NCI-H2227 (cell line): ENCODE data around the gene PAGE1.
"Not testable (repeated sequence)": the region's sequence is repeated elsewhere in the genome, so short reads cannot be mapped to it uniquely, and the experiment has no call there.

Experiments used
- DNase-seq: peaks from one replicate; lab custom pipeline; 2025; ENCODE audit not compliant: unreplicated experiment; lab: John Stamatoyannopoulos, UW

PAGE1 gene, protein sequence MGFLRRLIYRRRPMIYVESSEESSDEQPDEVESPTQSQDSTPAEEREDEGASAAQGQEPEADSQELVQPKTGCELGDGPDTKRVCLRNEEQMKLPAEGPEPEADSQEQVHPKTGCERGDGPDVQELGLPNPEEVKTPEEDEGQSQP

GRCh38 chrX:49695276-49696180 is at the start of gene PAGE1:
Gene PAGE1, minus strand, starts transcription at chrX:49695984. Its CDS starts 1,214 bp downstream, at chrX:49694770.
- no peak for DNase-seq

- not testable (repeated sequence) for DNase-seq
Observed at GRCh38 chrX:49741501-49741900, 45.7 kb upstream of the PAGE1 start.

GRCh38 chrX:49727847-49728246 is 32.1 kb upstream of the PAGE1 start:
- DNase-seq: no peak

- DNase-seq: no peak
Observed at GRCh38 chrX:49726966-49727365, 31.2 kb upstream of the PAGE1 start.

DNA sequence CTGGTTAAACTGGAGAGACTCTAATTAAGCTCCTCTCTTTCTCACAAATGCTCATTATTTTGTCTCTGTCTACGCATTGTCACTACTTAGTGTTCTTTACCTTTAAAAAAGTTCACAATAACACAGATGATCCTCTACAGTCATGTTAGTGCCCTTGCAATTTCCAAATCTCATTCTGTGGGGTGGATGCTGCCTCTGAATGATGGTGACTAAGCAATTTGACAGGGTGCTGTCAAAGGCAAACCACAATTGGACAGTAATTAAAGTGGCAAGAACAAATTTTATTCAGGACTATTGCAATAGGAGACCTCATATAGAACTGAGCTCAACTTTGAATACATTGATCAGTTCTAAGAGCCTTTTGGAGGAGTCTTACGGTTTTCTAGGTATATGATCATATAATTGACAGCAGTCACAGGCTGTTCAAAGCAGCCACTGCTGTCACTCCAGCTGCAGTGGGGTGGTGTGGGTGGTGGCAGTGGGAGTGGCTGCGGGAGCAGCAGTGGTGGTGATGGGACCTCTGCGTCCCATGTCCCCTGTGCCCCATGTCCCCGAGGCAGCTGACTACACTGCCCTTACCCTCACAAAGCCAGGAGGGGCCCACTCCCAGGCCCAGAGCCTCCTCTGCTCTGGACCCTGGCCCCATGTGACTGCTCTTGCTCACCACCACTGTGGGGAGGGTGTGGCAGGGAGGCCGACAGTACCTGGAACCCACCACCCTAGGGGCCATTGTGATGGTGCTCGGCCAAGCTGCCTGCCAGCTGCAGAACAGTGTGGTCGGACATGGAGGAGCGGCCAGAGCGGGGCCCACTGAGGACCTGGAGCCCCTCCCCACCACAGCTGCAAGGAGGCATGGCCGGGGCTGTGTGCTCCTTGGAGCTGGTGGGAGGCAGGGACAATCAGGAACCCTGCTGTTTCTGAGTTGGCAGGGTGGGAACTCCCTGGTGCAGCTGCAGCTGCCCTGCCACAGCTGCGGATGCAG is 30.4 kb upstream of the PAGE1 start:
- DNase-seq: no peak

DNA sequence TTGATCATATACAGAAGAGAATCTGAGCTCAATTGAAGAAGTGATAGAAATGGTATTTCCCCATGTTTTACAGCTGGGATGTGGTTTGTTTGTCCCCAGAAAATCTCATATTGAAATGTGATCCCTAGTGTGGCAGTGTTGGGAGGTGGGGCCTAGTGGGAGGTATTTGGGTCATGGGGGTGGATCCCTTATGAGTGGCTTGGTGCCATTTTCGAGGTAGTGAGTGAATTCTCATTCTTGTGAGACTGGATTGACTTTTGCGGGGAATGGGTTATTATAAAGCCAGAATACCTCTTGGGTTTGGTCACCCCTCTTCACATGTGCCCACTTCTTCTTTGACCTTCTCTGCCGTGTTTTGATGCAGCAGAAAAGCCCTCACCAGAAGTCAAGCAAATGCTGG is 29.6 kb upstream of the PAGE1 start:
- no peak for DNase-seq

- DNase-seq: not testable (repeated sequence)
Observed at GRCh38 chrX:49720106-49720505, 24.3 kb upstream of the PAGE1 start.

- no peak for DNase-seq
Observed at GRCh38 chrX:49712577-49712976, 16.8 kb upstream of the PAGE1 start.

DNA sequence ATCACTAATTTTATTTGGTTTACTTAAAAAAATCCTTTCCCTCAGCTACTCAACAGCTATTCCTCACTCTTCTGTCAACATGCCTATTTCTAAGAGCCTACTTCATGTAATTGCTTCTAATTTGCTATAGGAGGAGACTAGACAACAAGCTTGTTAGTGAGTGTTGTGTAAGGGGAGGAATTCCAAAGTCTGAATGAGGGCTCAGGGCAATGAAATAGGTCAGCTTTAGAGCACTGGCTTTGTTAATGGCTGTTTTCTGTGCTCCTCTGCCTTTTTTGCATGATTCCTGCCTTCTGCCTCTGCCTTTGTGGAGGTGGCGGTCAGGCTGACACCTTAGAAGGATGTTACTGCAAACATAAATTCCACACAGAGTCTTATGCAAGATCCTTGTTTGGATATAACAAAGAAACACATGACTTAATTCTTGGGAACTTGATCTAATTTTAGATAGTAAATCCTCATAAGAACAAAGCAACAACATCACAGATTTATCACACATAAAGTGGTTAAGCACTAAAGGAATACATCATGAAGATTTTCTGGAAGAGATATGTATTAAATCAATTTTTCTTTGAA is 15.0 kb upstream of the PAGE1 start:
- no peak for DNase-seq

GRCh38 chrX:49704691-49705404 is 9.1 kb upstream of the PAGE1 start:
- DNase-seq: no peak

- no peak for DNase-seq
Observed at GRCh38 chrX:49701933-49702332, 6.1 kb upstream of the PAGE1 start.

GRCh38 chrX:49701323-49701722 is 5.5 kb upstream of the PAGE1 start:
- no peak for DNase-seq

- no peak for DNase-seq
Observed at GRCh38 chrX:49675075-49675719, 20.6 kb downstream of the PAGE1 start.

- no peak for DNase-seq
Observed at GRCh38 chrX:49673394-49673793, 22.4 kb downstream of the PAGE1 start.

- no peak for DNase-seq
Observed at GRCh38 chrX:49664824-49665223, 31.0 kb downstream of the PAGE1 start.

- no peak for DNase-seq
Observed at GRCh38 chrX:49661881-49662280, 33.9 kb downstream of the PAGE1 start.

DNA sequence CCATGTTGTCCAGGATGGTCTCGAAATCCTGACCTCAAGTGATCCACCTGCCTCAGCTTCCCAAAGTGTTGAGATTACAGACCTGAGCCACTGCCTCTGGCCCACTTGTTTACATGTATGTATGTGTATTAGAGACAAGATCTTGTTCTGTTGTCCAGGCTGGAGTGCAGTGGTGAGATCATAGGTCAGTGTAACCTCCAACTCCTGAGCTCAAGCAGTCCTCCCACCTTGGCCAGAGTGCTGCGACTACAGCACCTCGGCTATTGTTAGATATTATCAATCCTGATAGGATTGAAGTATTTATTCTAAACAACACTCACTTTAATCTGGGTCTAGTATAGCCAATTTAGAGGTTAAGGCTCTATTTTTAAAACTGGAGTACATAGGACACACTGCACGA is 36.0 kb downstream of the PAGE1 start:
- DNase-seq: no peak

DNA sequence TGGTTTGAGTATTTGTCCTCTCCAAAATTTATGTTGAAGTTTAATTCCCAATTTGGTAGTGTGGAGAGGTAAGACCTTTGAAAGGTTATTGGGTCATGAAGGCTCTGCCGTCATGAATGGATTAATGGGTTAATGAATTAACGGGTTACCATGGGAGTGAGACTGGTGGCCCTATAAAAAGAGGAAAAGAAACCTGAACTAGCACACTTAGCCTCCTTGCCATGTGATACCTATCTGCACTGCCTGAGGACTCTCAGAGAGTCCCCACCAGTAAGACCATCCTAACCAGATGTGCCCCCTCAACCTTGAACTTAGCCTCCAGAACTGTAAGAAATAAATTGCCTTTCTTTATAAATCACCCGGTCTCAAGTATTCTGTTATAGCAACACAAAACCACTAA is 39.3 kb downstream of the PAGE1 start:
- DNase-seq: no peak

GRCh38 chrX:49644991-49645637 is 50.7 kb downstream of the PAGE1 start:
- DNase-seq: no peak
